Measurements from ENCODE around the gene TANGO2.

DNA sequence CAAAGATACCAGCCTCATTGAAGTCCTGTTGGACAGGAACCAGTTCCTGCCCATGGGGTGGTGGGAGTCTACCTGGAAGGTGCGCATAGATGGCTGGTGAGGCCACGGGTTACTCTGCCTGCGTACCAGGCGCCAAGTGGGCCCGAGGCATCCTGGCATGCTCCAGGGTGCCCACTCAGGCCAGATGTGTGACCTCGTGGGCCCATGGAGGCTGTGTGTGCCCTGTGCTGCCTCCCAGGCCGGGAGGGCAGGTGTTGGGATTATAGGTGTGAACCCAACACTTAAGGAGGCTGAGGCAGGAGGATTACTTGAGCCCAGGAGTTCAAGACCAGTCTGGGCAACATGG, 23.1 kb downstream of the TANGO2 start:
- TF ChIP-seq POLR2A (IDR thresholded peaks at IDR 0.05; ENCODE audit: low read length) (no peak), GATA1 (IDR thresholded peaks at IDR 0.05; ENCODE audit: low read depth, low read length) (no peak)
